ENCODE data around the gene TPD52L1.

DNA sequence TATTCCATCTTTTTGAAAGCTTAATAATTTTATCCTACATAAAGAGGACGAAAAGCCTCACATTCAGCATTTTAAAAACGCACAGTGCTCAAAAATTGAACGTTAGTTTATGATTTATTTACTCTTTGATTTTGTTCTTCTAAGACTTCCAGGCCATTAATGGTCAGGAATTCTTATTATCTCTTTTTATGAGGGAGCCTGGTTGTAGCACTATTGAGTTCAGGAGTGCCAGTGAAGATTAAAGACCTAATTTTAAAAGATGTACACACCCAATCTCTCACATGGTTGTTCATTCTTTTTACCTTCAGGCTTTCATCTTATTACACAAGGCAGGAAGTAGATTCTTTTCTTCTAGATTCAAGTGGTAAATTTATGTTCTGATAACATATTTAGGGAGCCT, 79.6 kb downstream of the TPD52L1 start:
- TF ChIP-seq RCOR1 (conservative IDR thresholded peaks at IDR 0.05; ENCODE audit: low read depth, low read length) (no peak), EP300 (IDR thresholded peaks at IDR 0.05; ENCODE audit: borderline replicate concordance in 1 of 2, control insufficient read depth in 1 of 2, low read depth in 2 of 2, low read length in 2 of 2) (no peak), PAX8 (IDR thresholded peaks at IDR 0.05) (no peak), ZNF274 (IDR thresholded peaks at IDR 0.05; ENCODE audit: insufficient read depth, insufficient read length) (no peak), FOXM1 (IDR thresholded peaks at IDR 0.05; ENCODE audit: low read depth, low read length) (no peak), ZNF384 (IDR thresholded peaks at IDR 0.05; ENCODE audit: borderline replicate concordance, low read depth, low read length) (no peak), TAF1 (IDR thresholded peaks at IDR 0.05; ENCODE audit: borderline replicate concordance, low read depth, low read length) (no peak), NFYB (IDR thresholded peaks at IDR 0.05; ENCODE audit: insufficient read depth, low read depth, low read length) (no peak), JUNB (IDR thresholded peaks at IDR 0.05) (no peak)
- TF ChIP-seq, protein P1, sequence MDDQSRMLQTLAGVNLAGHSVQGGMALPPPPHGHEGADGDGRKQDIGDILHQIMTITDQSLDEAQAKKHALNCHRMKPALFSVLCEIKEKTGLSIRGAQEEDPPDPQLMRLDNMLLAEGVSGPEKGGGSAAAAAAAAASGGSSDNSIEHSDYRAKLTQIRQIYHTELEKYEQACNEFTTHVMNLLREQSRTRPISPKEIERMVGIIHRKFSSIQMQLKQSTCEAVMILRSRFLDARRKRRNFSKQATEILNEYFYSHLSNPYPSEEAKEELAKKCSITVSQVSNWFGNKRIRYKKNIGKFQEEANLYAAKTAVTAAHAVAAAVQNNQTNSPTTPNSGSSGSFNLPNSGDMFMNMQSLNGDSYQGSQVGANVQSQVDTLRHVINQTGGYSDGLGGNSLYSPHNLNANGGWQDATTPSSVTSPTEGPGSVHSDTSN (IDR thresholded peaks at IDR 0.05; ENCODE audit: insufficient replicate concordance, low read depth, low read length), result no peak
- TF ChIP-seq, protein P2, sequence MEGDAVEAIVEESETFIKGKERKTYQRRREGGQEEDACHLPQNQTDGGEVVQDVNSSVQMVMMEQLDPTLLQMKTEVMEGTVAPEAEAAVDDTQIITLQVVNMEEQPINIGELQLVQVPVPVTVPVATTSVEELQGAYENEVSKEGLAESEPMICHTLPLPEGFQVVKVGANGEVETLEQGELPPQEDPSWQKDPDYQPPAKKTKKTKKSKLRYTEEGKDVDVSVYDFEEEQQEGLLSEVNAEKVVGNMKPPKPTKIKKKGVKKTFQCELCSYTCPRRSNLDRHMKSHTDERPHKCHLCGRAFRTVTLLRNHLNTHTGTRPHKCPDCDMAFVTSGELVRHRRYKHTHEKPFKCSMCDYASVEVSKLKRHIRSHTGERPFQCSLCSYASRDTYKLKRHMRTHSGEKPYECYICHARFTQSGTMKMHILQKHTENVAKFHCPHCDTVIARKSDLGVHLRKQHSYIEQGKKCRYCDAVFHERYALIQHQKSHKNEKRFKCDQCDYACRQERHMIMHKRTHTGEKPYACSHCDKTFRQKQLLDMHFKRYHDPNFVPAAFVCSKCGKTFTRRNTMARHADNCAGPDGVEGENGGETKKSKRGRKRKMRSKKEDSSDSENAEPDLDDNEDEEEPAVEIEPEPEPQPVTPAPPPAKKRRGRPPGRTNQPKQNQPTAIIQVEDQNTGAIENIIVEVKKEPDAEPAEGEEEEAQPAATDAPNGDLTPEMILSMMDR (IDR thresholded peaks at IDR 0.05 in 2 of 3, conservative IDR thresholded peaks at IDR 0.05 in 1 of 3; ENCODE audit: control insufficient read depth in 2 of 3, extremely low read depth in 1 of 3, insufficient read depth in 1 of 3, low read depth in 3 of 3, low read length in 3 of 3), result no peak
- TF ChIP-seq, protein P3, sequence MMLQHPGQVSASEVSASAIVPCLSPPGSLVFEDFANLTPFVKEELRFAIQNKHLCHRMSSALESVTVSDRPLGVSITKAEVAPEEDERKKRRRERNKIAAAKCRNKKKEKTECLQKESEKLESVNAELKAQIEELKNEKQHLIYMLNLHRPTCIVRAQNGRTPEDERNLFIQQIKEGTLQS (IDR thresholded peaks at IDR 0.05; ENCODE audit: borderline replicate concordance, extremely low read depth, low read depth, low read length), result no peak
- TF ChIP-seq, protein P4, sequence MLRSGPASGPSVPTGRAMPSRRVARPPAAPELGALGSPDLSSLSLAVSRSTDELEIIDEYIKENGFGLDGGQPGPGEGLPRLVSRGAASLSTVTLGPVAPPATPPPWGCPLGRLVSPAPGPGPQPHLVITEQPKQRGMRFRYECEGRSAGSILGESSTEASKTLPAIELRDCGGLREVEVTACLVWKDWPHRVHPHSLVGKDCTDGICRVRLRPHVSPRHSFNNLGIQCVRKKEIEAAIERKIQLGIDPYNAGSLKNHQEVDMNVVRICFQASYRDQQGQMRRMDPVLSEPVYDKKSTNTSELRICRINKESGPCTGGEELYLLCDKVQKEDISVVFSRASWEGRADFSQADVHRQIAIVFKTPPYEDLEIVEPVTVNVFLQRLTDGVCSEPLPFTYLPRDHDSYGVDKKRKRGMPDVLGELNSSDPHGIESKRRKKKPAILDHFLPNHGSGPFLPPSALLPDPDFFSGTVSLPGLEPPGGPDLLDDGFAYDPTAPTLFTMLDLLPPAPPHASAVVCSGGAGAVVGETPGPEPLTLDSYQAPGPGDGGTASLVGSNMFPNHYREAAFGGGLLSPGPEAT (IDR thresholded peaks at IDR 0.05; ENCODE audit: low read depth), result no peak
- TF ChIP-seq, protein P5, sequence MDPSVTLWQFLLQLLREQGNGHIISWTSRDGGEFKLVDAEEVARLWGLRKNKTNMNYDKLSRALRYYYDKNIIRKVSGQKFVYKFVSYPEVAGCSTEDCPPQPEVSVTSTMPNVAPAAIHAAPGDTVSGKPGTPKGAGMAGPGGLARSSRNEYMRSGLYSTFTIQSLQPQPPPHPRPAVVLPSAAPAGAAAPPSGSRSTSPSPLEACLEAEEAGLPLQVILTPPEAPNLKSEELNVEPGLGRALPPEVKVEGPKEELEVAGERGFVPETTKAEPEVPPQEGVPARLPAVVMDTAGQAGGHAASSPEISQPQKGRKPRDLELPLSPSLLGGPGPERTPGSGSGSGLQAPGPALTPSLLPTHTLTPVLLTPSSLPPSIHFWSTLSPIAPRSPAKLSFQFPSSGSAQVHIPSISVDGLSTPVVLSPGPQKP (IDR thresholded peaks at IDR 0.05; ENCODE audit: low read depth, low read length), result no peak

Measured in GM12878 (cell line).